ENCODE data around the gene NAP1L1.

NAP1L1 gene

DNA sequence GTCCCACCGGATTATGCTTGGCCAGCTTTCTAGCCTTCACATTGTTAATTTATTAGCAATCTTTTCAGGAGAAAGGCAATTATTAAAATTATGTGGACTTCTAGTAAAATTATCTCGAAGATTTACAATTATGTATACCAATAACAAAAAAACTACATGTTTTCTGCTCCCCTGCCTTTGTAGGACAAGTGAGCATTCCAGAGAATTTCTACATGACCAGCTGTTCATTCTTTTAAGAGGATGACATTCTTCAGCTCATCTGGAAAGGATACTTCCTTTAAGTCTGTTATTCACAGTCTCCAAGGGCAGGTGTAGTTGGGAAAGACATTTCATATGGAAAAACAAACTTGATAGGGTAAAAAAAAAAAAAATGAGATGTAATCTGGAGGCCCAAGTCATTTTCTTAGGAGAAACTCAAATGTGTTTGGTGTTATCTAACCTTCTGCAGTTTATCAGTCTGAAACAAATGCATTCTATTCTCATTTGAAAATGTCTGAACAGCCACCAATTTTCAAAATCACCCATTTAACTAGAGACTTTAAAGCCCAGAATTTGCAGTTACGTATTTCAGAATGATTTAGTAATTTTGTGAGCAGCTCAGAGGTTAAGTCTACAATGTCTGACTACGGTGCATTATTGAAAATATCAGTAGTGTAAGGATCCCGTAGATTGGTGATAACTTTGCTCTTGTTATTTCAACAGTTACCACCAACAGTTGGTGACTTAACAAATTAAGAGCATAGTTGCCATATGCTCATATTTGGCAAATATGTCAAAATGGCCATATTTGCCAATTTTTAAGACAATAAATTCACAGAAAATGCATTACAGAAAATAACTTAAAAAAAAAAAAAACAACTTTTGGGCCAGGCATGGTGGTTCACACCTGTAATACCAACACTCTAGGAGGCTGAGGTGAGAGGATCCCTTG lies 51.1 kb downstream of the NAP1L1 start:
- peak overlapping the region; percentile 78 for H3K4me3 ChIP-seq
- no peak for DNase-seq (ENCODE audit: low spot score)
- TF ChIP-seq, protein P1, sequence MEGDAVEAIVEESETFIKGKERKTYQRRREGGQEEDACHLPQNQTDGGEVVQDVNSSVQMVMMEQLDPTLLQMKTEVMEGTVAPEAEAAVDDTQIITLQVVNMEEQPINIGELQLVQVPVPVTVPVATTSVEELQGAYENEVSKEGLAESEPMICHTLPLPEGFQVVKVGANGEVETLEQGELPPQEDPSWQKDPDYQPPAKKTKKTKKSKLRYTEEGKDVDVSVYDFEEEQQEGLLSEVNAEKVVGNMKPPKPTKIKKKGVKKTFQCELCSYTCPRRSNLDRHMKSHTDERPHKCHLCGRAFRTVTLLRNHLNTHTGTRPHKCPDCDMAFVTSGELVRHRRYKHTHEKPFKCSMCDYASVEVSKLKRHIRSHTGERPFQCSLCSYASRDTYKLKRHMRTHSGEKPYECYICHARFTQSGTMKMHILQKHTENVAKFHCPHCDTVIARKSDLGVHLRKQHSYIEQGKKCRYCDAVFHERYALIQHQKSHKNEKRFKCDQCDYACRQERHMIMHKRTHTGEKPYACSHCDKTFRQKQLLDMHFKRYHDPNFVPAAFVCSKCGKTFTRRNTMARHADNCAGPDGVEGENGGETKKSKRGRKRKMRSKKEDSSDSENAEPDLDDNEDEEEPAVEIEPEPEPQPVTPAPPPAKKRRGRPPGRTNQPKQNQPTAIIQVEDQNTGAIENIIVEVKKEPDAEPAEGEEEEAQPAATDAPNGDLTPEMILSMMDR (IDR thresholded peaks at IDR 0.05): no peak
- peak overlapping the region; percentile 91 to 98 for H3K27ac ChIP-seq

DNA sequence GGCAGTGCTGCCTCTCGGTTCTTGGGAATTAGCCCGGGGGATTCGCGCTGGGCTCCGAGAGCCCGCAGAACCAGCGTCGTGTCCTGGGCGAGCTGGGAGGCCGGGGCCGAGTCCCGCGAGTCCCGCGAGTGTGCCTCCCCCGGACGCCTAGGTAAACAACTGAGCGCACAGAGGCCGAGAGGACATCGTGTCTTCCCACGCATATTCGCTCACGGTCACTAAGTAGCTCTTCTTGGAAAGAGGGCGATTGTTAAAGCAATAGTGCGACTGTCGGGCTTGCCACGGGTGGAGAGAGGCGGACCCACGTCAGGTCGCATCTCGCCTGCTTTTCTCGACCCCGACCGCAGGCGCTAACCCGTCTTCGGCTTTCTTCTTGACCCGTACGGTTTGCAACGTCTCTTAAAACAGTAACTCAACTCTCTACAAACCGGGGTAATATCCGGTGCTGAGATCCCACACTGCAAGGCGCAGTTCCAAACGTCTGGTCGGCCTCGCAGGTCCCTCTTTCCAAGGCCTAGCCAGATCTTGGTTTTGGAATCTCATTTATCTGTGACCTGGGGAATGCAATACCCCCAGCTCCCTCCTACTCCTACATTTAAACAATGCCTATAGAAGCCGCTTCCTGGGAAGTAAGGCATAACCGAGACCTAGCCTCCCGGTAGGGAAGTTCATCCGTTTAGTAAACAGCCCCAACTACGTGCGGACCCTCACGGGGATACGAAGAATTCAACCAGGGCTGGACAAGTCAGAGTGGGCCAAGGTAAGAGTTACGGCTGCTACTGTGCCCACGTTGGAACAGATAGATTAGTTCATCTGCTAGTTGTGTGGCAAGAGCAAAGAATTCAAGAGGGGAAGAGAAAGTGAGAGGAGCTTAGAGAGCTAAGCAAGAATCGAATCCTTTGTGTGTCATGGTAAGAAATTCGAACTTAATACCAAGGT lies 52.2 kb downstream of the NAP1L1 start:
- TF ChIP-seq, protein P1 (IDR thresholded peaks at IDR 0.05): no peak
- peak; percentile 87 for DNase-seq (ENCODE audit: low spot score)
- Histone ChIP-seq H3K4me3 (peak overlapping the region; percentile 78), H3K27ac (peak overlapping the region; percentile 91 to 98)

DNA sequence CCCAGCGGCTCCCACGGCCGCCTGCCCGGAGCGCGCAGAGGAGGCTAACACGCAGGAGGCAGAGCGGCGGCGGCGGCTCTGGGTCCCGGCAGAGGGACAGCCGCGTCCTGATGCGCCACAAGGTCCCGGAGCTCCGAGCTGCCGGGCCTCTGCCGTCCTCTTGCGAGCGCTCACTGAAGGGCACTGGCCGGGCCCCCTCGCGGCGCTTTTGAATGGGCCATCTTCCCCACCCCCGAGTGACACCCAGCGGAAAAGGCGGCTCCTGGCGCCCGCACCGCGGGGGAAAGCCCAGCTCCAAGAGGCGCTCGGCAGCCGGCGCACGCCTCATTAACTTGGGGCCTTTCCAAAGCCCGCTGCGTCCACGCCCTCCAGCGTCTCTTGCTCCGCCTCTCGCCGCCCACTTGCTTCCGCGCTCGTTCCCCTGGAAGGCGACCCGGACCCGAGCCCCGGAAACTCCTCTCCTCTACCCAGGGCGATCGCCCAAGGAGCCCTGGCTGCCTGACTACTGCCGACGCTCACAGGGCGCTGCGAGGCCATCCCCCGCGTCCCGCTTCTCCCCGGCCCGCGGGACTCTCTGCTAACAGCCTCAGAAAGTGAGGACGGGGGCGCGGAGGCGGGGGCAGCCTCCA lies 53.0 kb downstream of the NAP1L1 start, which contains the start of gene PHLDA1:
PHLDA1 (minus strand) TSS at position 363 of the 629 bp plus-strand sequence.
- peak; percentile 96 for DNase-seq (ENCODE audit: low spot score)
- H3K4me3 ChIP-seq: peak within 1 kb of the TSS; percentile 78
- H3K27ac ChIP-seq: peak within 1 kb of the TSS; percentile 91 to 98
- TF ChIP-seq, protein P1 (IDR thresholded peaks at IDR 0.05): no peak

DNA sequence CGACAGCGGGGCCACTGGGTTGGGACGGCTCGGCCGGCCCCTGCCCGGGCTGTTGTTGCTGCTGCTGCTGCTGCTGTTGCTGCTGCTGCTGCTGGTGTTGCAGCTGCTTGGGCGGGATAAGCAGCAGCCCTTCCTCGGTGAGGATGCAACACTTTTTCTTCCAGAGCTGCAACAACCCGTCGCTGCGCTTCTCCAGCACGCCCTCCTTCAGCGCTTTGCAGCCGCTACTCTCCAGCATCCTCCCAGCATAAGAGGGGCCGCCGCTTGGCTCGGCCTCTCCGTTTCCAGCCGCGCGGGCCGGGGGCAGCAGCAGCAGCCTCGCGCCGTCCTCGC lies 53.4 kb downstream of the NAP1L1 start:
- peak overlapping the region; percentile 91 to 98 for H3K27ac ChIP-seq
- TF ChIP-seq, protein P1 (IDR thresholded peaks at IDR 0.05): no peak
- peak; percentile 78 for DNase-seq (ENCODE audit: low spot score)
- H3K4me3 ChIP-seq: peak overlapping the region; percentile 78

DNA sequence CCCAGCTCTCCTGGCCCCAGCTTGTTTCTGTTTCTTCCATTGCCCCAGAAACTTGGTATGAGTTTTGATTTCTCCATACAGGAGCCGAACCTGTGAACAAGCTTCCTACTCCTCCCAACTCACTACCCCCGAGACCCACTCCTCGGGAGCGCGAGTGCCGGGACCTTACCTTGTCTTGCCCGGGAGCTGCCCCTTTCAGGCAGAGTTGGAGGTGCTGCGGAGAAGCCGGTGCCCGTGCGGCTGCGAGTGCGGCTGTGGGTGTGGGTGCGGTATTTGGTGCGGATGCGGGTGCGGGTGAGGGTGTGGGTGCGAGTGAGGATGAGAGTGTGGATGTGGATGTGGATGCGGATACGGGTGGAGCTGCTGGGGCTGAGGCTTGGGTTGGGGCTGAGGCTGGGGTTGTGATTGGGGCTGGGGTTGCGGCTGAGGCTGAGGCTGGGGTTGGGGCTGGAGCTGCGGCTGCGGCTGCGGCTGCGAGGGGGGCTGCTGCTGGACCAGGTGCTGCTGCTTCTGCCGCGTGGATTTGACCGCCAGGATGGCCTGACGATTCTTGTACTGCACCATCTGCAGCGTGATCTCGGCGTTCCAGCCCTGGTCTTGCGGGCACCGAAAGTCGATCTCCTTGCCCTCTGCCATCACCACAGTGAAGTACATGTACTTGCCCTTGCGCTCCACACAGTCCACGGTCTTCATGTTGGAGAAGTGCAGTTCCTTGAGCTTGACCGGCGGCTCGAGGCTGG lies 54.0 kb downstream of the NAP1L1 start:
- TF ChIP-seq, protein P1 (IDR thresholded peaks at IDR 0.05): no peak
- Histone ChIP-seq H3K27ac (peak overlapping the region; percentile 91 to 98), H3K4me3 (peak overlapping the region; percentile 78)
- no peak for DNase-seq (ENCODE audit: low spot score)

DNA sequence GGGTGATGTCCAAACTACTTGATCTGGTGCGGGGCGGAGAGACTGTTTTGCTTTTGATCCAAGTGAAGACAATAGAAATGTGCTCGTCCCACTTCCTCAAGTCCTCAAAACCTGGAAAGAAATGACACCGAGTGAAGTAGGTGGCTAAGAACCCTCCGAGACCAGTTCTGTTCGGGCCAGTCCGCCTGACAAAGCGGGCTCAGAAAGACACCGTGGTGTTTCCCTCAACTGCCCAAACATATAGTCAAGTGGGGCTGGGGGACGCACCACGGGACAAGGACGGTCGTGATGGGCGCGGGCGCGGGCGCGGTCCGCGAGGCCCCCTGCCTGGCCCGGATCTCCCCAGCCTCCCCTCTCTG lies 54.5 kb downstream of the NAP1L1 start:
- Histone ChIP-seq H3K4me3 (peak overlapping the region; percentile 78), H3K27ac (peak overlapping the region; percentile 91 to 98)
- no peak for DNase-seq (ENCODE audit: low spot score)
- TF ChIP-seq, protein P1 (IDR thresholded peaks at IDR 0.05): no peak
